ENCODE data around the gene LRRC58.

DNA sequence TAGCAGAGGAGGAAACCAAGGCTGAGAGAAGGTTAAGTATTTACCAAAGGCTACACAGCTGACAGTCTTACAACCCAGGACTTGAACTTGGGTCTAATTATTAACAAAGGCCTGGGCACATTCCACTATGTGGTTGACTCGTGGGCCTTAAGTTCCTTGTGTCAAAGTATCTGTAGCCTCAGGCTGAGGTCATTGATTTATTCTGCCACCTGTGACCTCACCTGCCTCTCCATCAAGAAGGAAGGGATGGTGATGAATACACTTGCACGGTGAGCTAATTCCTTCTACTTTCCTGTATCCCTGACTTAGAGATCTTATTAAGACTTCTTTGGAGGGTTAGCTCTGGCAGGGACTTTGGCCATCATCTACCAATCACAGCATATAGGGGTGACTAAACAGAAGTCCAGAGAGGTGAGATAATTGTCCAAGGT lies 19.9 kb upstream of the LRRC58 start:
- no peak for TF ChIP-seq CEBPB (IDR thresholded peaks at IDR 0.05; ENCODE audit: borderline replicate concordance, low read depth, low read length)
- TF ChIP-seq, protein P1, sequence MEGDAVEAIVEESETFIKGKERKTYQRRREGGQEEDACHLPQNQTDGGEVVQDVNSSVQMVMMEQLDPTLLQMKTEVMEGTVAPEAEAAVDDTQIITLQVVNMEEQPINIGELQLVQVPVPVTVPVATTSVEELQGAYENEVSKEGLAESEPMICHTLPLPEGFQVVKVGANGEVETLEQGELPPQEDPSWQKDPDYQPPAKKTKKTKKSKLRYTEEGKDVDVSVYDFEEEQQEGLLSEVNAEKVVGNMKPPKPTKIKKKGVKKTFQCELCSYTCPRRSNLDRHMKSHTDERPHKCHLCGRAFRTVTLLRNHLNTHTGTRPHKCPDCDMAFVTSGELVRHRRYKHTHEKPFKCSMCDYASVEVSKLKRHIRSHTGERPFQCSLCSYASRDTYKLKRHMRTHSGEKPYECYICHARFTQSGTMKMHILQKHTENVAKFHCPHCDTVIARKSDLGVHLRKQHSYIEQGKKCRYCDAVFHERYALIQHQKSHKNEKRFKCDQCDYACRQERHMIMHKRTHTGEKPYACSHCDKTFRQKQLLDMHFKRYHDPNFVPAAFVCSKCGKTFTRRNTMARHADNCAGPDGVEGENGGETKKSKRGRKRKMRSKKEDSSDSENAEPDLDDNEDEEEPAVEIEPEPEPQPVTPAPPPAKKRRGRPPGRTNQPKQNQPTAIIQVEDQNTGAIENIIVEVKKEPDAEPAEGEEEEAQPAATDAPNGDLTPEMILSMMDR (CRISPR knock-in tag; IDR thresholded peaks at IDR 0.05) = no peak
- no peak for TF ChIP-seq GABPA (IDR thresholded peaks at IDR 0.05; ENCODE audit: low read depth, low read length)
- TF ChIP-seq GABPA (CRISPR knock-in tag; IDR thresholded peaks at IDR 0.05; ENCODE audit: low read depth) = no peak
- TF ChIP-seq ZNF615 (CRISPR knock-in tag; IDR thresholded peaks at IDR 0.05; ENCODE audit: borderline replicate concordance) = no peak
- TF ChIP-seq, protein P2, sequence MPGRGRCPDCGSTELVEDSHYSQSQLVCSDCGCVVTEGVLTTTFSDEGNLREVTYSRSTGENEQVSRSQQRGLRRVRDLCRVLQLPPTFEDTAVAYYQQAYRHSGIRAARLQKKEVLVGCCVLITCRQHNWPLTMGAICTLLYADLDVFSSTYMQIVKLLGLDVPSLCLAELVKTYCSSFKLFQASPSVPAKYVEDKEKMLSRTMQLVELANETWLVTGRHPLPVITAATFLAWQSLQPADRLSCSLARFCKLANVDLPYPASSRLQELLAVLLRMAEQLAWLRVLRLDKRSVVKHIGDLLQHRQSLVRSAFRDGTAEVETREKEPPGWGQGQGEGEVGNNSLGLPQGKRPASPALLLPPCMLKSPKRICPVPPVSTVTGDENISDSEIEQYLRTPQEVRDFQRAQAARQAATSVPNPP (CRISPR knock-in tag; IDR thresholded peaks at IDR 0.05) = no peak
- TF ChIP-seq FOXK2 (IDR thresholded peaks at IDR 0.05) = no peak
- no peak for TF ChIP-seq TCF7L2 (IDR thresholded peaks at IDR 0.05; ENCODE audit: low read depth, low read length)
- no peak for TF ChIP-seq PAX8 (CRISPR knock-in tag; IDR thresholded peaks at IDR 0.05; ENCODE audit: borderline replicate concordance)
- TF ChIP-seq ZNF10 (CRISPR knock-in tag; IDR thresholded peaks at IDR 0.05; ENCODE audit: borderline replicate concordance, low read depth) = no peak
- TF ChIP-seq, protein P3, sequence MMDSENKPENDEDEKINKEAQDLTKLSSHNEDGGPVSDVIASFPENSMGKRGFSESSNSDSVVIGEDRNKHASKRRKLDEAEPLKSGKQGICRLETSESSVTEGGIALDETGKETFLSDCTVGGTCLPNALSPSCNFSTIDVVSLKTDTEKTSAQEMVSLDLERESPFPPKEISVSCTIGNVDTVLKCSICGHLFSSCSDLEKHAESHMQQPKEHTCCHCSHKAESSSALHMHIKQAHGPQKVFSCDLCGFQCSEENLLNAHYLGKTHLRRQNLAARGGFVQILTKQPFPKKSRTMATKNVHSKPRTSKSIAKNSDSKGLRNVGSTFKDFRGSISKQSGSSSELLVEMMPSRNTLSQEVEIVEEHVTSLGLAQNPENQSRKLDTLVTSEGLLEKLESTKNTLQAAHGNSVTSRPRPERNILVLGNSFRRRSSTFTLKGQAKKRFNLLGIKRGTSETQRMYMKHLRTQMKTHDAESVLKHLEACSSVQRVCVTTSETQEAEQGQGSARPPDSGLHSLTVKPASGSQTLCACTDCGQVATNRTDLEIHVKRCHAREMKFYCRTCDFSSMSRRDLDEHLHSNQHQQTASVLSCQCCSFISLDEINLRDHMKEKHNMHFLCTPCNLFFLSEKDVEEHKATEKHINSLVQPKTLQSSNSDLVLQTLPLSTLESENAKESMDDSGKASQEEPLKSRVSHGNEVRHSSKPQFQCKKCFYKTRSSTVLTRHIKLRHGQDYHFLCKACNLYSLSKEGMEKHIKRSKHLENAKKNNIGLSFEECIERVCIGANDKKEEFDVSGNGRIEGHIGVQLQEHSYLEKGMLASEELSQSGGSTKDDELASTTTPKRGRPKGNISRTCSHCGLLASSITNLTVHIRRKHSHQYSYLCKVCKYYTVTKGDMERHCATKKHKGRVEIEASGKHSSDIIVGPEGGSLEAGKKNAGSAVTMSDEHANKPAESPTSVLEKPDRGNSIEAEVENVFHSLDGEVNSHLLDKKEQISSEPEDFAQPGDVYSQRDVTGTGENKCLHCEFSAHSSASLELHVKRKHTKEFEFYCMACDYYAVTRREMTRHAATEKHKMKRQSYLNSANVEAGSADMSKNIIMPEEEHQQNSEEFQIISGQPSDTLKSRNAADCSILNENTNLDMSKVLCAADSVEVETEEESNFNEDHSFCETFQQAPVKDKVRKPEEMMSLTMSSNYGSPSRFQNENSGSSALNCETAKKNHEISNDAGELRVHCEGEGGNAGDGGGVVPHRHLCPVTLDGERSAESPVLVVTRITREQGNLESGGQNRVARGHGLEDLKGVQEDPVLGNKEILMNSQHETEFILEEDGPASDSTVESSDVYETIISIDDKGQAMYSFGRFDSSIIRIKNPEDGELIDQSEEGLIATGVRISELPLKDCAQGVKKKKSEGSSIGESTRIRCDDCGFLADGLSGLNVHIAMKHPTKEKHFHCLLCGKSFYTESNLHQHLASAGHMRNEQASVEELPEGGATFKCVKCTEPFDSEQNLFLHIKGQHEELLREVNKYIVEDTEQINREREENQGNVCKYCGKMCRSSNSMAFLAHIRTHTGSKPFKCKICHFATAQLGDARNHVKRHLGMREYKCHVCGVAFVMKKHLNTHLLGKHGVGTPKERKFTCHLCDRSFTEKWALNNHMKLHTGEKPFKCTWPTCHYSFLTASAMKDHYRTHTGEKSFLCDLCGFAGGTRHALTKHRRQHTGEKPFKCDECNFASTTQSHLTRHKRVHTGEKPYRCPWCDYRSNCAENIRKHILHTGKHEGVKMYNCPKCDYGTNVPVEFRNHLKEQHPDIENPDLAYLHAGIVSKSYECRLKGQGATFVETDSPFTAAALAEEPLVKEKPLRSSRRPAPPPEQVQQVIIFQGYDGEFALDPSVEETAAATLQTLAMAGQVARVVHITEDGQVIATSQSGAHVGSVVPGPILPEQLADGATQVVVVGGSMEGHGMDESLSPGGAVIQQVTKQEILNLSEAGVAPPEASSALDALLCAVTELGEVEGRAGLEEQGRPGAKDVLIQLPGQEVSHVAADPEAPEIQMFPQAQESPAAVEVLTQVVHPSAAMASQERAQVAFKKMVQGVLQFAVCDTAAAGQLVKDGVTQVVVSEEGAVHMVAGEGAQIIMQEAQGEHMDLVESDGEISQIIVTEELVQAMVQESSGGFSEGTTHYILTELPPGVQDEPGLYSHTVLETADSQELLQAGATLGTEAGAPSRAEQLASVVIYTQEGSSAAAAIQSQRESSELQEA (CRISPR knock-in tag; IDR thresholded peaks at IDR 0.05; ENCODE audit: not compliant biosample characterization) = no peak
- TF ChIP-seq, protein P4, sequence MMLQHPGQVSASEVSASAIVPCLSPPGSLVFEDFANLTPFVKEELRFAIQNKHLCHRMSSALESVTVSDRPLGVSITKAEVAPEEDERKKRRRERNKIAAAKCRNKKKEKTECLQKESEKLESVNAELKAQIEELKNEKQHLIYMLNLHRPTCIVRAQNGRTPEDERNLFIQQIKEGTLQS (CRISPR knock-in tag; IDR thresholded peaks at IDR 0.05) = no peak
- TF ChIP-seq, protein P5, sequence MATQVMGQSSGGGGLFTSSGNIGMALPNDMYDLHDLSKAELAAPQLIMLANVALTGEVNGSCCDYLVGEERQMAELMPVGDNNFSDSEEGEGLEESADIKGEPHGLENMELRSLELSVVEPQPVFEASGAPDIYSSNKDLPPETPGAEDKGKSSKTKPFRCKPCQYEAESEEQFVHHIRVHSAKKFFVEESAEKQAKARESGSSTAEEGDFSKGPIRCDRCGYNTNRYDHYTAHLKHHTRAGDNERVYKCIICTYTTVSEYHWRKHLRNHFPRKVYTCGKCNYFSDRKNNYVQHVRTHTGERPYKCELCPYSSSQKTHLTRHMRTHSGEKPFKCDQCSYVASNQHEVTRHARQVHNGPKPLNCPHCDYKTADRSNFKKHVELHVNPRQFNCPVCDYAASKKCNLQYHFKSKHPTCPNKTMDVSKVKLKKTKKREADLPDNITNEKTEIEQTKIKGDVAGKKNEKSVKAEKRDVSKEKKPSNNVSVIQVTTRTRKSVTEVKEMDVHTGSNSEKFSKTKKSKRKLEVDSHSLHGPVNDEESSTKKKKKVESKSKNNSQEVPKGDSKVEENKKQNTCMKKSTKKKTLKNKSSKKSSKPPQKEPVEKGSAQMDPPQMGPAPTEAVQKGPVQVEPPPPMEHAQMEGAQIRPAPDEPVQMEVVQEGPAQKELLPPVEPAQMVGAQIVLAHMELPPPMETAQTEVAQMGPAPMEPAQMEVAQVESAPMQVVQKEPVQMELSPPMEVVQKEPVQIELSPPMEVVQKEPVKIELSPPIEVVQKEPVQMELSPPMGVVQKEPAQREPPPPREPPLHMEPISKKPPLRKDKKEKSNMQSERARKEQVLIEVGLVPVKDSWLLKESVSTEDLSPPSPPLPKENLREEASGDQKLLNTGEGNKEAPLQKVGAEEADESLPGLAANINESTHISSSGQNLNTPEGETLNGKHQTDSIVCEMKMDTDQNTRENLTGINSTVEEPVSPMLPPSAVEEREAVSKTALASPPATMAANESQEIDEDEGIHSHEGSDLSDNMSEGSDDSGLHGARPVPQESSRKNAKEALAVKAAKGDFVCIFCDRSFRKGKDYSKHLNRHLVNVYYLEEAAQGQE (IDR thresholded peaks at IDR 0.05; ENCODE audit: borderline replicate concordance in 1 of 2, low read depth in 1 of 2, low read length in 2 of 2) = no peak
- no peak for TF ChIP-seq POLR2AphosphoS5 (IDR thresholded peaks at IDR 0.05; ENCODE audit: low read depth, low read length)
- TF ChIP-seq, protein P6, sequence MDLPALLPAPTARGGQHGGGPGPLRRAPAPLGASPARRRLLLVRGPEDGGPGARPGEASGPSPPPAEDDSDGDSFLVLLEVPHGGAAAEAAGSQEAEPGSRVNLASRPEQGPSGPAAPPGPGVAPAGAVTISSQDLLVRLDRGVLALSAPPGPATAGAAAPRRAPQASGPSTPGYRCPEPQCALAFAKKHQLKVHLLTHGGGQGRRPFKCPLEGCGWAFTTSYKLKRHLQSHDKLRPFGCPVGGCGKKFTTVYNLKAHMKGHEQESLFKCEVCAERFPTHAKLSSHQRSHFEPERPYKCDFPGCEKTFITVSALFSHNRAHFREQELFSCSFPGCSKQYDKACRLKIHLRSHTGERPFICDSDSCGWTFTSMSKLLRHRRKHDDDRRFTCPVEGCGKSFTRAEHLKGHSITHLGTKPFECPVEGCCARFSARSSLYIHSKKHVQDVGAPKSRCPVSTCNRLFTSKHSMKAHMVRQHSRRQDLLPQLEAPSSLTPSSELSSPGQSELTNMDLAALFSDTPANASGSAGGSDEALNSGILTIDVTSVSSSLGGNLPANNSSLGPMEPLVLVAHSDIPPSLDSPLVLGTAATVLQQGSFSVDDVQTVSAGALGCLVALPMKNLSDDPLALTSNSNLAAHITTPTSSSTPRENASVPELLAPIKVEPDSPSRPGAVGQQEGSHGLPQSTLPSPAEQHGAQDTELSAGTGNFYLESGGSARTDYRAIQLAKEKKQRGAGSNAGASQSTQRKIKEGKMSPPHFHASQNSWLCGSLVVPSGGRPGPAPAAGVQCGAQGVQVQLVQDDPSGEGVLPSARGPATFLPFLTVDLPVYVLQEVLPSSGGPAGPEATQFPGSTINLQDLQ (CRISPR knock-in tag; IDR thresholded peaks at IDR 0.05) = no peak

Measured in HepG2 (cell line).